ENCODE results near the gene DPEP1.

DNA sequence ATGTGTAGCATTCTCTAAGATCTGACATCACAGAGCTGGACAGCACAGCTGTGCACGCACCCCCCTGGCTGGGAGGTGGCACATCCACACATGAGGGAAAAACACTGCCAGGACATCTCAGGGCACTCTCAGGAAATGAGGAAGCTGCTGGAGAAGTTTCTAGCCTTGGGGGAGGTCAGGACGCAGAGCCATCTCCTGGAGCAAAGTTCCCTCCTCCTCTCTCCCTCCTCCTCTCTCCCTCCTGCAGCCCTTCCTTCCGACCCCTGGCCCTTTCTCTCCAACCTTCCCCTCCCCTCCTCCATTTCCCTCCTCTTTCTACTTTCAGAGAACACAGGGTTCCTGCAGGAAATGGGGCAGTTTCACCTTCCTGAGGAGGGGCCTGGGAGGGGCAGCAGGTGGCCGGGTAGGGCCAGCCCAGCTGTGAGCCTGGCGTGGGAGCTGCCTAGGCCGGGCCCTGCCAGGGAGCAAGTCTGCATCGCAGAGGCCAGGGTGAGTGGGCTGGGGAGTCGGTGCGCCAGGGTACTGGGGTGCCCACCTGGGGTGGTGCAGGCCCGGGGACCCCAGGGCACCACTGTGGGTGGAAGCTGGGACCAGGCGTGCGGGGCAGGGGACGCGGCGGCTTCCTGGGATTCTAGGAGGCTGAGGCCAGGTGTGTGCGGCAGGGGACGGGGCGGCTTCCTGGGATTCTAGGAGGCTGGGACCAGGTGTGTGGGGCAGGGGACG lies at the start of gene DPEP1:
- TF ChIP-seq, protein P1, sequence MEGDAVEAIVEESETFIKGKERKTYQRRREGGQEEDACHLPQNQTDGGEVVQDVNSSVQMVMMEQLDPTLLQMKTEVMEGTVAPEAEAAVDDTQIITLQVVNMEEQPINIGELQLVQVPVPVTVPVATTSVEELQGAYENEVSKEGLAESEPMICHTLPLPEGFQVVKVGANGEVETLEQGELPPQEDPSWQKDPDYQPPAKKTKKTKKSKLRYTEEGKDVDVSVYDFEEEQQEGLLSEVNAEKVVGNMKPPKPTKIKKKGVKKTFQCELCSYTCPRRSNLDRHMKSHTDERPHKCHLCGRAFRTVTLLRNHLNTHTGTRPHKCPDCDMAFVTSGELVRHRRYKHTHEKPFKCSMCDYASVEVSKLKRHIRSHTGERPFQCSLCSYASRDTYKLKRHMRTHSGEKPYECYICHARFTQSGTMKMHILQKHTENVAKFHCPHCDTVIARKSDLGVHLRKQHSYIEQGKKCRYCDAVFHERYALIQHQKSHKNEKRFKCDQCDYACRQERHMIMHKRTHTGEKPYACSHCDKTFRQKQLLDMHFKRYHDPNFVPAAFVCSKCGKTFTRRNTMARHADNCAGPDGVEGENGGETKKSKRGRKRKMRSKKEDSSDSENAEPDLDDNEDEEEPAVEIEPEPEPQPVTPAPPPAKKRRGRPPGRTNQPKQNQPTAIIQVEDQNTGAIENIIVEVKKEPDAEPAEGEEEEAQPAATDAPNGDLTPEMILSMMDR (IDR thresholded peaks at IDR 0.05) = no peak
- no peak for TF ChIP-seq POLR2A (IDR thresholded peaks at IDR 0.05)
- TF ChIP-seq EP300 (IDR thresholded peaks at IDR 0.05) = no peak

All from sigmoid colon (tissue), 4 donors.